Adrenal gland (tissue), 12 donors: ENCODE results near the gene PCSK9. TPM values are rescaled to one million over a fixed set of nuclear protein-coding genes. Genes with fewer than 3 reads are reported as not detected.

Source experiments
- DNase-seq, 7 donors: peaks; one replicate each; pipeline ENCODE4 v3.0.0-alpha.2; 2019 to 2020
- H3K27ac ChIP-seq, 5 donors: fragments of 200-600 bp; sonication (generic) in 4 of 5; 1 replicate in 3 of 5; 2 replicates in 2 of 5; pipeline versions ENCODE4 v1.5.1 to v1.8.0; 2016 to 2020; ENCODE audit warnings: mild to moderate bottlenecking in 1 of 5
- H3K27me3 ChIP-seq: fragments of 200-600 bp; 2 replicates; pipeline ENCODE4 v1.8.0; 2021
- H3K36me3 ChIP-seq, 2 donors: fragments of 200-600 bp; replicated peaks in 1 of 2; 1 replicate in 1 of 2; 2 replicates in 1 of 2; pipeline versions ENCODE4 v1.5.1 to v1.8.0; 2018 to 2022
- H3K4me1 ChIP-seq, 2 donors: fragments of 200-600 bp; replicated peaks in 1 of 2; 1 replicate in 1 of 2; 2 replicates in 1 of 2; pipeline versions ENCODE4 v1.5.1 to v1.8.0; 2018 to 2021
- H3K4me3 ChIP-seq, 4 donors: fragments of 200-600 bp; sonication (generic) in 3 of 4; one replicate each; pipeline ENCODE4 v1.5.1; 2016 to 2018
- H3K9me3 ChIP-seq, 3 donors: fragments of 200-600 bp; sonication (generic) in 1 of 3; replicated peaks in 1 of 3; 1 replicate in 2 of 3; 2 replicates in 1 of 3; pipeline versions ENCODE4 v1.5.1 to v1.8.0; 2016 to 2021
- POLR2A ChIP-seq, 2 donors: fragments of 450-650 bp; IDR thresholded peaks; one replicate each; pipeline ENCODE4 v1.6.1; 2017; ENCODE audit warnings: antibody characterized with exemption in 2 of 2, mild to moderate bottlenecking in 2 of 2, moderate library complexity in 1 of 2
- WGBS, 4 donors: extraction: QIAGEN DNeasy Blood & Tissue Kit in 2 of 4; methylation state at CpG; one replicate each; pipeline versions ENCODE4 v1.1.5 to v1.1.7; 2013 to 2017; 5-methylcytosine and 5-hydroxymethylcytosine counted together
- intact Hi-C, 2 donors: fragments of 100-400 bp; cut with DNase I; formaldehyde crosslinking; loops; one replicate each; pipeline versions ENCODE4 v1.14.1 to v1.15.0; 2022 to 2023
- polyA plus RNA-seq, 3 donors: library from polyadenylated mRNA; stranded (reverse); fragments of 200-250 nt in 2 of 3; fragments of 350-450 nt in 1 of 3; fragmentation: Illumina TruSeq in 1 of 3; extraction: RNeasy Lipid Tissue Mini Kit (QIAGEN cat#74804) in 1 of 3; gene quantifications; one replicate each; pipeline ENCODE4 v1.2.3, GENCODE V29; 2013 to 2014
- total RNA-seq, 9 donors: library from RNA; depleted of rRNA in 4 of 9; stranded (reverse); fragments of >200 nt in 4 of 9; fragments of 120-200 nt in 1 of 9; fragmentation: NEBNext Ultra II Directional in 1 of 9; extraction: Animal tissue kit (Norgen Biotek cat#: 25700) in 1 of 9; gene quantifications; one replicate each; pipeline versions ENCODE4 v1.1.0 to v1.2.4, GENCODE V29; 2013 to 2023
- TF ChIP-seq, protein P1 (sequence below), 6 experiments: fragments of 450-650 bp in 4 of 6; fragments of 200-600 bp in 2 of 6; sonication (generic) in 1 of 6; IDR thresholded peaks; 1 replicate in 5 of 6; 2 replicates in 1 of 6; pipeline versions ENCODE4 v1.5.1 to v1.8.0; 2016 to 2021; ENCODE audit warnings: antibody characterized with exemption in 6 of 6, mild to moderate bottlenecking in 2 of 6, moderate library complexity in 1 of 6
- donor health status: healthy with polysubstance abuse.
- donor health status: Bipolar disorder and iron deficiency.
- donor health status: DM: yes; HTN: yes; CAD: no.
- donor health status: DM: no; HTN: no; CAD: no.
- donor health status: DM: no; HTN: no; CAD: no.
- donor health status: DM: yes; HTN: yes; CAD: no.

PCSK9 gene
- total and polyA plus RNA-seq, 12 donors = 0.10 to 1.4 (median 0.30) TPM; not detected in 1

DNA sequence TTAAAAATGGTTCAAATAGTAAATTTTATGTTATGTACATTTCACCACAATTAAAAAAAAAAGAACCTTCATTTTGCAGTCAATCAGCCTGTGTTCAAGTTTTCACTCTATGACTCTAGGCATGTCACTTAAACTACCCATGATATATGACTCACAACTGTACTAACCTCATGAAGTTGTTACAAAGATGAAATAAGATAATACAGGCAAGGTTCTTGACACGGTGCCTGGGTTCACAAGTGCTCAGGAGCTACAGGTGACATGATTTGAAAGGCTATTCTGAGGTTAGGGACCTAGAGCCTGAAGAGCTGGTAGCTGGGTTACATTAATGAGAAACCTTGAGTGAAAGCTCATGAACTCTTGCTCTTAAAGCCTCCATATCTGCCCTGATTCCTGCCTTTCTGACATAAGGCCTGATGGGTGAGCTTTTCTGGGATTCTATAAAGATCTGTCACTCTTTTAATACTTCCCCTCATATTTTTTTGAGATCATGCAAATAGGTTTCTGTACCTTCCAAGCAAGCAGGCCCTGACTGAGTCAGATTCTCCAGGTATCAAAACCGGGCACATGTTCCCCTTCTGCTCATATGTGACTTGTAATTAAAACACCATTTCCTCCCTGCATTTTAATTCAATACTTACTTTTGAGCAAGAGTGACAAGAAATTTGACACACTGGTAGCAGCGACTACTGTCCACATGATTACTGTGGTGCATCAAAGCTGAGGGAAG lies 34.0 kb downstream of the PCSK9 start:
- TF ChIP-seq, protein P1, sequence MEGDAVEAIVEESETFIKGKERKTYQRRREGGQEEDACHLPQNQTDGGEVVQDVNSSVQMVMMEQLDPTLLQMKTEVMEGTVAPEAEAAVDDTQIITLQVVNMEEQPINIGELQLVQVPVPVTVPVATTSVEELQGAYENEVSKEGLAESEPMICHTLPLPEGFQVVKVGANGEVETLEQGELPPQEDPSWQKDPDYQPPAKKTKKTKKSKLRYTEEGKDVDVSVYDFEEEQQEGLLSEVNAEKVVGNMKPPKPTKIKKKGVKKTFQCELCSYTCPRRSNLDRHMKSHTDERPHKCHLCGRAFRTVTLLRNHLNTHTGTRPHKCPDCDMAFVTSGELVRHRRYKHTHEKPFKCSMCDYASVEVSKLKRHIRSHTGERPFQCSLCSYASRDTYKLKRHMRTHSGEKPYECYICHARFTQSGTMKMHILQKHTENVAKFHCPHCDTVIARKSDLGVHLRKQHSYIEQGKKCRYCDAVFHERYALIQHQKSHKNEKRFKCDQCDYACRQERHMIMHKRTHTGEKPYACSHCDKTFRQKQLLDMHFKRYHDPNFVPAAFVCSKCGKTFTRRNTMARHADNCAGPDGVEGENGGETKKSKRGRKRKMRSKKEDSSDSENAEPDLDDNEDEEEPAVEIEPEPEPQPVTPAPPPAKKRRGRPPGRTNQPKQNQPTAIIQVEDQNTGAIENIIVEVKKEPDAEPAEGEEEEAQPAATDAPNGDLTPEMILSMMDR (IDR thresholded peaks at IDR 0.05) = no peak
- TF ChIP-seq POLR2A (IDR thresholded peaks at IDR 0.05) = no peak
- no peak overlapping the region for H3K27ac ChIP-seq
- H3K4me3 ChIP-seq = no peak overlapping the region
- WGBS, 4 donors = 89 to 93% (median 91%) methylated on average over 3 of the region's 3 CpGs
- H3K9me3 ChIP-seq = no peaks in the 10 kb centered on the region
- H3K36me3 ChIP-seq = peaks cover 0 to 86% of the 10 kb centered on the region in 2 donors
- no peaks in the 10 kb centered on the region for H3K27me3 ChIP-seq
- no peak for DNase-seq
- no peaks in the 10 kb centered on the region for H3K4me1 ChIP-seq
- intact Hi-C loops = no loop called here

- H3K36me3 ChIP-seq = peaks cover 0 to 86% of the 10 kb centered on the region in 2 donors
- TF ChIP-seq, protein P1 (IDR thresholded peaks at IDR 0.05) = no peak
- no peak for TF ChIP-seq POLR2A (IDR thresholded peaks at IDR 0.05)
- intact Hi-C loops = no loop called here
- H3K4me3 ChIP-seq = no peak overlapping the region
- H3K4me1 ChIP-seq = no peaks in the 10 kb centered on the region
- H3K27me3 ChIP-seq = no peaks in the 10 kb centered on the region
- H3K9me3 ChIP-seq = no peaks in the 10 kb centered on the region
- H3K27ac ChIP-seq = no peak overlapping the region
- 69 to 95% (median 83%) methylated on average over 2 of the region's 2 CpGs for WGBS, 4 donors
- no peak for DNase-seq
These were observed 35.1 kb downstream of the PCSK9 start for GRCh38 chr1:55074455-55074854.

GRCh38 chr1:55076356-55076755 lies 37.0 kb downstream of the PCSK9 start:
- WGBS, 4 donors = 90 to 100% (median 94%) methylated on average over 1 of the region's 1 CpG
- intact Hi-C loops = no loop called here
- H3K9me3 ChIP-seq = no peaks in the 10 kb centered on the region
- no peak overlapping the region for H3K4me3 ChIP-seq
- TF ChIP-seq POLR2A (IDR thresholded peaks at IDR 0.05) = no peak
- TF ChIP-seq, protein P1 (IDR thresholded peaks at IDR 0.05) = no peak
- no peaks in the 10 kb centered on the region for H3K4me1 ChIP-seq
- DNase-seq = no peak
- no peaks in the 10 kb centered on the region for H3K27me3 ChIP-seq
- H3K27ac ChIP-seq = no peak overlapping the region
- H3K36me3 ChIP-seq = peaks cover 0 to 90% of the 10 kb centered on the region in 2 donors

GRCh38 chr1:55078470-55078869 lies 39.1 kb downstream of the PCSK9 start:
- H3K27me3 ChIP-seq = no peaks in the 10 kb centered on the region
- 85 to 92% (median 92%) methylated on average over 3 of the region's 3 CpGs for WGBS, 4 donors
- intact Hi-C loops = no loop called here
- DNase-seq = no peak
- H3K4me3 ChIP-seq = no peak overlapping the region
- H3K27ac ChIP-seq = no peak overlapping the region
- no peaks in the 10 kb centered on the region for H3K4me1 ChIP-seq
- TF ChIP-seq, protein P1 (IDR thresholded peaks at IDR 0.05) = no peak
- no peak for TF ChIP-seq POLR2A (IDR thresholded peaks at IDR 0.05)
- no peaks in the 10 kb centered on the region for H3K9me3 ChIP-seq
- H3K36me3 ChIP-seq = peaks cover 0 to 84% of the 10 kb centered on the region in 2 donors
